B cell (primary cell): Measurements from ENCODE around the gene RPS26. TPM values are rescaled to one million over a fixed set of nuclear protein-coding genes. Genes with fewer than 3 reads are reported as not detected.

Source experiments
- ATAC-seq: fragments of 200-7000 bp; cut with Tn5 transposase; one replicate; pipeline ENCODE4 v1.10.0; 2021; ENCODE audit warnings: low read depth, mild to moderate bottlenecking, moderate number of reproducible peaks, moderate library complexity
- CTCF ChIA-PET: fragments of 350-600 bp; sonication (Branson Sonifier 250); formaldehyde crosslinking; loops from one replicate; lab custom pipeline; 2021; ENCODE audit warnings: antibody characterized with exemption, inconsistent platforms; lab: Charles Lee
- POLR2A ChIA-PET: fragments of 350-600 bp; sonication (Branson Sonifier 250); formaldehyde crosslinking; loops from one replicate; lab custom pipeline; 2021; ENCODE audit warnings: antibody characterized with exemption; lab: Charles Lee
- DNase-seq: peaks from one replicate; pipeline ENCODE4 v3.0.0; 2013
- H2AFZ ChIP-seq: 2 replicates; pipeline ENCODE4 v1.6.1; 2012; ENCODE audit warnings: mild to moderate bottlenecking, low read depth, low read length; ENCODE audit not compliant: insufficient read depth, poor library complexity, severe bottlenecking
- H3K27ac ChIP-seq, 2 donors: 1 replicate in 1 of 2; 2 replicates in 1 of 2; pipeline ENCODE4 v1.5.1; 2012 to 2013; ENCODE audit warnings: low read length in 2 of 2, mild to moderate bottlenecking in 2 of 2, moderate library complexity in 1 of 2
- H3K27me3 ChIP-seq, 4 experiments: fragments of 200-600 bp in 1 of 4; sonication (generic) in 1 of 4; replicated peaks in 1 of 4; 1 replicate in 2 of 4; 2 replicates in 2 of 4; pipeline versions ENCODE4 v1.6.1 to v1.7.0; 2013 to 2016; ENCODE audit warnings: low read length in 3 of 4, mild to moderate bottlenecking in 2 of 4, mixed read lengths in 1 of 4, moderate library complexity in 1 of 4; ENCODE audit not compliant: insufficient read depth in 4 of 4, control insufficient read depth in 3 of 4; ENCODE audit errors: control extremely low read depth in 1 of 4
- H3K36me3 ChIP-seq, 2 experiments: replicated peaks in 1 of 2; 1 replicate in 1 of 2; 2 replicates in 1 of 2; pipeline versions ENCODE4 v1.6.1 to v1.7.1; 2013; ENCODE audit warnings: low read length in 1 of 2; ENCODE audit not compliant: insufficient read depth in 2 of 2, control insufficient read depth in 1 of 2; ENCODE audit errors: control extremely low read depth in 1 of 2, extremely low read depth in 1 of 2
- H3K4me1 ChIP-seq, 2 donors: fragments of 200-600 bp in 1 of 2; sonication (generic) in 1 of 2; 1 replicate in 1 of 2; 2 replicates in 1 of 2; pipeline versions ENCODE4 v1.5.1 to v1.6.1; 2013 to 2017; ENCODE audit warnings: low read length in 2 of 2; ENCODE audit not compliant: control insufficient read depth in 2 of 2, insufficient read depth in 2 of 2
- H3K4me2 ChIP-seq: replicated peaks from 2 replicates; pipeline ENCODE3; 2012; ENCODE audit warnings: mild to moderate bottlenecking, low read depth, low read length; ENCODE audit not compliant: poor library complexity, severe bottlenecking
- H3K4me3 ChIP-seq, 5 experiments: fragments of 200-600 bp in 1 of 5; sonication (generic) in 1 of 5; 1 replicate in 3 of 5; 2 replicates in 2 of 5; pipeline versions ENCODE4 v1.5.1 to v1.7.0; 2011 to 2016; ENCODE audit warnings: low read length in 4 of 5, mild to moderate bottlenecking in 4 of 5, low read depth in 2 of 5, control low read depth in 1 of 5, moderate library complexity in 1 of 5; ENCODE audit not compliant: insufficient read depth in 1 of 5; ENCODE audit errors: control extremely low read depth in 1 of 5, extremely low read depth in 1 of 5
- H3K79me2 ChIP-seq: fragments of 200-600 bp; sonication (generic); one replicate; pipeline ENCODE4 v1.6.0; 2016; ENCODE audit warnings: low read length; ENCODE audit not compliant: control insufficient read depth, insufficient read depth
- H3K9ac ChIP-seq: fragments of 200-600 bp; sonication (generic); 2 replicates; pipeline ENCODE4 v1.6.1; 2017; ENCODE audit warnings: mild to moderate bottlenecking, low read length, moderate library complexity
- H3K9me3 ChIP-seq, 3 donors: one replicate each; pipeline versions ENCODE4 v1.6.1 to v1.7.1; 2013; ENCODE audit warnings: low read length in 2 of 3; ENCODE audit not compliant: control insufficient read depth in 2 of 3, insufficient read depth in 1 of 3; ENCODE audit errors: control extremely low read depth in 1 of 3
- H4K20me1 ChIP-seq: 2 replicates; pipeline ENCODE4 v1.6.0; 2012; ENCODE audit warnings: mild to moderate bottlenecking, low read length; ENCODE audit not compliant: insufficient read depth, control insufficient read depth, poor library complexity, severe bottlenecking
- H3K27ac Mint-ChIP-seq: one replicate; pipeline ENCODE4 v1.8.0; 2021; ENCODE audit warnings: mixed read lengths
- H3K27me3 Mint-ChIP-seq: one replicate; pipeline ENCODE4 v1.8.0; 2021; ENCODE audit warnings: mixed read lengths
- H3K4me1 Mint-ChIP-seq: one replicate; pipeline ENCODE4 v1.8.0; 2021; ENCODE audit warnings: mixed read lengths
- H3K4me3 Mint-ChIP-seq: one replicate; pipeline ENCODE4 v1.8.0; 2021; ENCODE audit warnings: mixed read lengths
- H3K9me3 Mint-ChIP-seq: one replicate; pipeline ENCODE4 v1.8.0; 2022; ENCODE audit warnings: mixed read lengths; ENCODE audit not compliant: insufficient read depth
- EZH2 ChIP-seq: IDR thresholded peaks from 2 replicates; pipeline ENCODE4 v1.6.1; 2012; ENCODE audit warnings: borderline replicate concordance, low read depth, mild to moderate bottlenecking, moderate library complexity, low read length; ENCODE audit not compliant: insufficient read depth, poor library complexity, severe bottlenecking
- WGBS: methylation state at CpG from one replicate; pipeline ENCODE4 v1.1.5; 2013; ENCODE audit warnings: missing lambda C conversion rate; ENCODE audit not compliant: insufficient coverage; 5-methylcytosine and 5-hydroxymethylcytosine counted together
- intact Hi-C: fragments of 100-400 bp; cut with micrococcal nuclease; formaldehyde crosslinking; loops from one replicate; pipeline ENCODE4 v1.10.0; 2022
- polyA plus RNA-seq: library from polyadenylated mRNA; depleted of rRNA; stranded (reverse); fragments of >200 nt; gene quantifications from 2 replicates; pipeline ENCODE4 v1.2.3, GENCODE V29; 2012
- total RNA-seq, 2 donors: library from RNA; stranded (reverse); fragments of 120-200 nt in 1 of 2; gene quantifications; 1 replicate in 1 of 2; 2 replicates in 1 of 2; pipeline versions ENCODE4 v1.2.3 to v1.2.4, GENCODE V29; 2013 to 2022
- TF ChIP-seq, protein P1 (sequence below): fragments of 200-600 bp; IDR thresholded peaks from one replicate; pipeline ENCODE4 v1.8.0; 2022; ENCODE audit warnings: antibody characterized with exemption, mild to moderate bottlenecking

RPS26 gene
- total and polyA plus RNA-seq, 2 donors (not counting 1 experiment from before 2014, with no cell fraction given) = 21.0 to 549 TPM

DNA sequence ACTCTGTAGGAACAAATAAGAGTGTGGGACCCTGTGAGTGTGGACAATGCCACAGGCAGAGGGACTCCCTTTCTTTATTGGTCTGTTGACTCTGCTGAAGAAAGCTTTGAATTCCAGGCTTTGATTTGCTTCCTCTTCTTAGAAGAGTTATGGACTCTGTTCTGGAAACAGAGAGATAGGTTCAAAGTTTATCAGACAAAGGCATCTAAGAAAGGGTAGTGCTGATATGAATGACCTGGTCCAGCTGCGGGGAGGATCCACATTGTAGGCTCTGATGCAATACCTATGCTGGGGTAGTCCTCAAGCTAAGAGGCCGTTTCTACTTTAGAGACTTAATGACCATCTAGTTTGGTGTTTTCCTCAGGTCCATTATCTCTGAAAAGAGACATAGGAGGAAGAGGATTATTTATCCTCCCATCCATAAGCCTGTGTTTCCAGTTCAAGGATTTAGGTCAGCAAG is 31.6 kb upstream of the RPS26 start:
- no peak overlapping the region for H3K4me3 ChIP-seq
- peak overlapping the region; percentile 16 for H3K4me3 Mint-ChIP-seq
- CTCF ChIA-PET = interaction anchor here (1.5 to 2.0 kb wide), 2 partner anchors 14 to 17 kb away, joined by 3 to 8 read pairs; no protein-coding TSS in a partner anchor

DNA sequence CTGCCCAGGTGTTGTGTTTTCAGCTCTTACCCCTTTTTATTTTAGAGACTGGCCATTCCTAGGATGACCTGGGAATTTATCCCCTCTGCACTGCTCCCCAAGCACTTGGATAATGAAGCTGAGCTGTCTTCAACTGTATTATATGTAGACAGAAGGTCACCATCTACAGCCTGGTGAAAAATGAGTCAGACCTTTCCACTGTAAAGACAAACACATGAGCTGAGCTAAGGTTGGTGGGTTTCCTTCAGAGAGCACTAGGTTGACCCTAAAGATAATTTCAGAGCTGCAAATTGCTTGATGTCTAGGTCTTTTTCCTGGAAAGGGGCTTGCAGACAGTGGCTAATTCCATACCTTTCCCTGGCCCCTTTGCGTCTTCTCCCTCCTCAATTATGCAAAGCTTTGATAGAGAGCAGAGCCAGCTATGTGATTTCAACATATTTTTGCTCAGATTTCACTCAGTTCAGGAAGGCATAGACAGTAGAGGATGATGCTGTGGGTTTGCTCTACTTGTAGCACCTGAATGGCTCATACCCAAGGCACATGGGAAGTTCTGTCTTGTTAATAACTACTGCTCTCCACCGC is 30.1 kb upstream of the RPS26 start:
- CTCF ChIA-PET = interaction anchor here (1.4 to 2.0 kb wide), 2 partner anchors 12 to 15 kb away, joined by 3 to 6 read pairs; partner anchors contain the start of gene SUOX
- H3K4me3 Mint-ChIP-seq = no peak overlapping the region
- intact Hi-C loops = no loop called here
- Histone ChIP-seq H3K27ac (no peak overlapping the region), H4K20me1 (no peaks in the 10 kb centered on the region), H3K4me2 (no peak overlapping the region), H3K27me3 (no peaks in the 10 kb centered on the region), H3K9ac (no peak overlapping the region), H3K79me2 (no peaks in the 10 kb centered on the region), H3K36me3 (no peaks in the 10 kb centered on the region), H2AFZ (no peak overlapping the region), H3K4me3 (no peak overlapping the region), H3K4me1 (peaks cover 5 to 11% of the 10 kb centered on the region in 2 donors), H3K9me3 (no peaks in the 10 kb centered on the region)
- no peaks in the 10 kb centered on the region for H3K27me3 Mint-ChIP-seq
- H3K4me1 Mint-ChIP-seq = peaks cover 14% of the 10 kb centered on the region
- WGBS = no CpG with 5 or more reads among the region's 2 CpGs
- no peak for TF ChIP-seq EZH2
- TF ChIP-seq, protein P1, sequence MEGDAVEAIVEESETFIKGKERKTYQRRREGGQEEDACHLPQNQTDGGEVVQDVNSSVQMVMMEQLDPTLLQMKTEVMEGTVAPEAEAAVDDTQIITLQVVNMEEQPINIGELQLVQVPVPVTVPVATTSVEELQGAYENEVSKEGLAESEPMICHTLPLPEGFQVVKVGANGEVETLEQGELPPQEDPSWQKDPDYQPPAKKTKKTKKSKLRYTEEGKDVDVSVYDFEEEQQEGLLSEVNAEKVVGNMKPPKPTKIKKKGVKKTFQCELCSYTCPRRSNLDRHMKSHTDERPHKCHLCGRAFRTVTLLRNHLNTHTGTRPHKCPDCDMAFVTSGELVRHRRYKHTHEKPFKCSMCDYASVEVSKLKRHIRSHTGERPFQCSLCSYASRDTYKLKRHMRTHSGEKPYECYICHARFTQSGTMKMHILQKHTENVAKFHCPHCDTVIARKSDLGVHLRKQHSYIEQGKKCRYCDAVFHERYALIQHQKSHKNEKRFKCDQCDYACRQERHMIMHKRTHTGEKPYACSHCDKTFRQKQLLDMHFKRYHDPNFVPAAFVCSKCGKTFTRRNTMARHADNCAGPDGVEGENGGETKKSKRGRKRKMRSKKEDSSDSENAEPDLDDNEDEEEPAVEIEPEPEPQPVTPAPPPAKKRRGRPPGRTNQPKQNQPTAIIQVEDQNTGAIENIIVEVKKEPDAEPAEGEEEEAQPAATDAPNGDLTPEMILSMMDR = no peak
- DNase-seq (no peak), ATAC-seq (no peak)
- no peaks in the 10 kb centered on the region for H3K9me3 Mint-ChIP-seq
- H3K27ac Mint-ChIP-seq = no peak overlapping the region
- POLR2A ChIA-PET = no interaction called here

More for the DNA sequence above, 31.6 kb upstream of the RPS26 start:
- Mint-ChIP-seq H3K27me3 (no peaks in the 10 kb centered on the region), H3K9me3 (no peaks in the 10 kb centered on the region), H3K4me1 (peaks cover 14% of the 10 kb centered on the region), H3K27ac (no peak overlapping the region)
- Histone ChIP-seq H2AFZ (no peak overlapping the region), H3K79me2 (no peaks in the 10 kb centered on the region), H4K20me1 (no peaks in the 10 kb centered on the region), H3K9me3 (no peaks in the 10 kb centered on the region), H3K27me3 (no peaks in the 10 kb centered on the region), H3K4me1 (peaks cover 5 to 11% of the 10 kb centered on the region in 2 donors), H3K4me2 (no peak overlapping the region), H3K36me3 (no peaks in the 10 kb centered on the region), H3K9ac (no peak overlapping the region), H3K27ac (no peak overlapping the region)
- TF ChIP-seq, protein P1 = no peak
- TF ChIP-seq EZH2 = no peak
- POLR2A ChIA-PET = no interaction called here
- intact Hi-C loops = no loop called here
- no CpG with 5 or more reads among the region's 2 CpGs for WGBS
- ATAC-seq (no peak), DNase-seq (no peak)
